ENCODE measurements around the gene SLC17A6.

Gene SLC17A6

GRCh38 chr11:22389526-22390282, 51.5 kb downstream of the SLC17A6 start:
- no peak for DNase-seq (ENCODE audit: low read depth, low spot score)

- no peak for DNase-seq (ENCODE audit: low read depth, low spot score)
Measured at GRCh38 chr11:22390283-22390655, 52.1 kb downstream of the SLC17A6 start.

GRCh38 chr11:22392561-22392960, 54.4 kb downstream of the SLC17A6 start:
- DNase-seq (ENCODE audit: low read depth, low spot score) = no peak

- no peak for DNase-seq (ENCODE audit: low read depth, low spot score)
Measured at GRCh38 chr11:22405377-22405776, 67.2 kb downstream of the SLC17A6 start.

- no peak for DNase-seq (ENCODE audit: low read depth, low spot score)
Measured at GRCh38 chr11:22407267-22407666, 69.1 kb downstream of the SLC17A6 start.

GRCh38 chr11:22407921-22408320, 69.7 kb downstream of the SLC17A6 start:
- DNase-seq (ENCODE audit: low read depth, low spot score) = no peak

GRCh38 chr11:22415476-22415875, 77.3 kb downstream of the SLC17A6 start:
- DNase-seq (ENCODE audit: low read depth, low spot score) = no peak

GRCh38 chr11:22416462-22416861, 78.3 kb downstream of the SLC17A6 start:
- DNase-seq (ENCODE audit: low read depth, low spot score) = no peak

- no peak for DNase-seq (ENCODE audit: low read depth, low spot score)
Measured at GRCh38 chr11:22426915-22427314, 88.7 kb downstream of the SLC17A6 start.
